ENCODE results near the gene GRAP2.
"Not testable (repeated sequence)": the region's sequence is repeated elsewhere in the genome, so short reads cannot be mapped to it uniquely, and the experiment has no call there.

GRAP2 gene

DNA sequence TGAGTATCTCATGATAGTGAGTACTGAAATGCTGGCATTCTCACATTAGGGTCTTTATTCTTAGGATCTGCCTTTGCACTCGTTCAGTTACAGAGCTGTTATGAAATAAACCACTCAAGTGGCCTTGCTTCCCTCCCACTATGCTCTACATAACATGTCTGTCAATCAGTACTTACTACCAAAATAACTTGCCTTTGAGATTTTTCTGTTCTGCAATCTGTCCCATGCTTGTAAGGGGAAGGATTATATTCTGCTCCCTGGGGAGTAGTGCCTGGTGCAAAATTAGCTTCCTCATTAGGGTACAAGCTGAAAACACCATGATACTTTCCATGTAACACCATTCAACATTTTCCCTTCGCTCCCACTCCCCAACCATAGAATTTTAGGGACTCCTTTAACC lies 1.9 kb upstream of the GRAP2 start:
- DNase-seq: no peak

DNA sequence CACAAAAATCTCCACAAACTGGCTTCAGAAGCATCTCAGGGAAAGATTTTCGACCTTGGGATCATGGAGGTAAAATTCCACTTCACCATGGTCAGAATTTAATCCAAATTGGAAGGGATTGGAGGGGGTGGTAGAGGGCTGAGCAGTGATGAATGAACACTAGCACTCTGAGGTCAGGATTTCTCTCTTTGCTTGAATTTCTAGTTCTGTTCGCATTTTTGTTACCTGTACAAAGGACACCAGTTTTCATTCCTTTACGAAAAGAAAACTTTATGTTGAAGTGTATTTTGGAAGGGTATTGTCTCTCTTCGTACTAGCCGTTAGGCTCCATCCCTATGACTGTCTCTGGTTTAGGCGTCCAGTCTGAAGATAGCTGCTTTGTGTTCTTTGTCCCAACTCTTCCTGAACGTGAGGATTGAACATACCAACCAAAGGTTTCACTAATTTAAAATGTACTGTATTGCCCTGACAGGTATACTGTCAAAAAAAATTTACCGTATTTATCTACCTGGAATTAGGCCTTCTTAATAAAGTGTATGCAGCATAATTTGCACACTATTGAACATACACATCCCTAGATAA lies 772 bp downstream of the GRAP2 start:
- DNase-seq: no peak

DNA sequence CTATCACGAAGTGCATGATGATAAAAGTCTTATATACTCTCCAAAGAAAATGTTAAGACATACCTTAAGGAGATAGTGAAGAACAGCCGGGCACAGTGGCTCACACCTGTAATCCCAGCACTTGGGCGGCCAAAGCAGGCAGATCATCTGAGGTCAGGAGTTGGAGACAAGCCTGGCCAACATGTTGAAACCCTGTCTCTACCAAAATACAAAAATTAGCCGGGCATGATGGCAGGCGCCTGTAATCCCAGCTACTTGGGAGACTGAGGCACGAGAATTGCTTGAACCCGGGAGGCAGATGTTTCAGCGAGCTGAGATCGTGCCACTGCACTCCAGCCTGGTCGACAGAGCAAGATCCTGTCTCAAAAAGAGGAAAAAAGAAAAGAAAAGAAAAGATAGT lies 3.1 kb downstream of the GRAP2 start:
- DNase-seq: not testable (repeated sequence)

- DNase-seq: no peak
Observed at GRCh38 chr22:39904862-39905261, 4.0 kb downstream of the GRAP2 start.

DNA sequence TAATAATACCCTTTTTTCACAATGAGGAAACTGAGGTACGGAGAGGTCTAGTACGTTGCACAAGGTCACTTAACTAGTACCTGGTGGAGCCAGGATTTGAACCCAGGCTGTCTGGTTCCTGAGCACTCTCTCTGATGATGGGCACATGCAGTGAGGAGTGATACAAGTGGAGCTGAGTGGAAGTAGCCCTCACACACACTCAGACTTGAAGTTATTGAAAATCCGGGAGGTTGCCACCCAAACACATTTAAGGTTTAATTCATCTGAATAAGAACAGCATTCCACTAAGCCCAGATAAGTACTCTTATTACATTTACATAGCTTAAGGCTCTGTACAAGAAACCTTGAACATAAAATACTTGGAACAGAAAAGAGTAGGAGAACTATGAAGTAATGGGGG lies 4.8 kb downstream of the GRAP2 start:
- DNase-seq: no peak

DNA sequence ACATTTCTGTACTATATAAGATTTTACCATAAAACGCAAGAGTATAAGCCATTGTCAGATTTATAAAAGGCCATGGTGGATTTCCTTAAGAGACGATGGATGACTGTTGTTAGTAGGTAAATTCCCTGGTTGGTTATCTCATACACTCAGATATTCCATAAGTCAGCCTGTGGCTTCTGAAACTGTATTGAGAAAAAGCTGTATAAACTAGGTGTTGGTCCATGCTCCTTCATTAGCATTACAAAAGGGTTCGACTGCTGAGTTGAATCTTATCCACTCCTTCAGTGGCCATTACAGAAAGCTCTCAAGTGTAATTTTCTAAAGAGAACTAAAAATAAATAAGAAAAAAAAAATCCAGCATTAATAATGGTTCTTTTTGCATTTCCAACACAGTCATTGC lies 5.3 kb downstream of the GRAP2 start:
- no peak for DNase-seq

DNA sequence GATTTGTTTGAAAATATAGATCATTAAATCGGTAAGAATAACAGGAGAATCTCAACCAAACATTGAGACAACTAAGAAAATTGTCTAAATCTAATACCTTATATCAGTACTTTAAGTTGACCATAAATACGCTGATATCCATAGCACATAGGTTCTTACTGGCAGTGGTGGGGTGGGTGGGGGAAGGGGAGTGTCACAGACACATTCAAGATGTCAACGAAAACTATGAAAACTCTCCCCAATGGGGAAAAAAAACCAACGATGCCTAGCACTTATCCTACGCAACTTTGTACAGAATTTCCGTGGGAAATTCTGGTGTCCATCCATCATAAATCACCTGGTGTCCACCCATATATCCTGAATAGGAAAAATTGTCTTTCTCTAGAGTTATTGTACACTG lies 6.2 kb downstream of the GRAP2 start:
- DNase-seq: no peak

DNA sequence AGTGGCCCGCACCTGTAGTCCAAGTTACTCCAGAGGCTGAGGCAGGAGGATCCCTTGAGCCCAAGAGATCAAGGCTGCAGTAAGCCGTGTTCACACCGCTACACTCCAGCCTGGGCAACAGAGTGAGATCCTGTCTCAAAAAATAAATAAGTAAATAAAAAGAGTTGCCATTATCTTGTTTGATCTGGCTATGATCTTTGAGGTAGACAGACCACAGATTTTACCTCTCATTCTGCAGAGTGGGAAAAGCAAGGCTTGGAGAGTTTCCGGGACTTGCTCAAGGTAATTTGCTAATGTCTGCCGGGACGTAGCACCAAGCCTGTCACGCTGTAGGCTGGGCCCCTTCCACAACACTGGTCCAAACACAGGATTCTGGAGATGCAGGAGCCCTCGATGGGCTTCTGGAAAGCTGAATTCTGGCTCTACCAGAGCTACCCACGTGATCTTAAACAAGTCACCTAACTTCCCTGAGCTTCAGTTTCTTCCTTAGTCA lies 6.8 kb downstream of the GRAP2 start:
- DNase-seq: no peak

DNA sequence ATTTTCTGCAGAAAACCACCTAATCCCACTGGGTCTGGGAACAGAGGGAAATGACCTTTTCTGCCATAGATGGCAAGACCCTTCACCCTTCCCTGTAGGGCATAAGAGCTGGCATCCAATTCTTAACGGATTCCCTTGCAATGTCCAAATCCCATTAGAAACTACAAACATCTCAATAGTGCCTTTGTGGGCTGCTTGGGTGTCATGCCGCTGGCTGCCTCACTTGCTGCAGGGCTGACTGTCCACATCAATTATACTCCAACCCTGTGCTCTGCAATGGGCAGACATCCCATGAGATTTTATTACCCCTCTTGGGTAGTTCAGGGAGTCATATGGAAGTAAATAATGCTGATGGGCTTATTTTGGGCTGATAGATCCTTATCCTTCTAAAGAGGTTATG lies 7.3 kb downstream of the GRAP2 start:
- no peak for DNase-seq

GRCh38 chr22:39908737-39909136 lies 7.9 kb downstream of the GRAP2 start:
- DNase-seq: no peak

GRCh38 chr22:39910876-39911613 lies 10.2 kb downstream of the GRAP2 start:
- DNase-seq: no peak

GRCh38 chr22:39913321-39913720 lies 12.4 kb downstream of the GRAP2 start:
- no peak for DNase-seq

DNA sequence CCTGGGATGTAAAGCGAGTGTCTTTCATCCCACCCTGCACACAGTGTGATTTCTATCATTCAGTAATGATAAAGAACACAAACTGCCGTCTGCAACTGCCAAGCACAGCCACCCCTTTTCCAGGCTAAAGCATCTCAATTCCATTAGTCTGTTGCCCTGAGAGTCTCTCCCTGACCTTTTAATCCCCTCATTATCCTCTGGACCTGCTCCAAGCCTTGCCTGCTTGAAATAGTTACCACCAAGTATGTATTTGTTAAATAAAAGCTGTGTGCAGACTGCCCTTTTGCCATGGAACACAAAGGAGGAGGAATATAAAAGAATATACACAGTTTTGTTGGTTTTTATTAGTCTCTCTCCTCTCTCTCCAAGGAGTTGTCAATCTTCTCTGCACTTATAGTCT lies 13.0 kb downstream of the GRAP2 start:
- no peak for DNase-seq

DNA sequence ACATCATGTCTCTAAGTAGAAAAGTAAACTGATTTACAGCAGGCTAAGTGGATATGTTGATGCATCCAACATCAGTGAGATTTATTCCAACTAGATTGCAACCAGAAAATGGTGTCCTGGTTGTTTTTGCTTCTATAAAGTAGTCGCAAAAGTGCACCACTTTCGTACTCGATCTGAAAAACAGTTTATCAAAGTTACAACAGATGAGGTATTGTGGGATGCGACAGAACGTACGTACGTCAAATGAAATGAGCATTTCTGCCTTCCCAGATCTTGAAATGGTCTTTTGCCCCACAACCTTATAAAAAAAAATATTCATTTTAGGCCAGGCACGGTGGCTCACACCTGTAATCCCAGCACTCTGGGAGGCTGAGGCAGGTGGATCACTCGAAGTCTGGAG lies 13.7 kb downstream of the GRAP2 start:
- DNase-seq: no peak

- no peak for DNase-seq
Observed at GRCh38 chr22:39915295-39915726, 14.4 kb downstream of the GRAP2 start.

GRCh38 chr22:39916496-39916895 lies 15.6 kb downstream of the GRAP2 start:
- DNase-seq: no peak

DNA sequence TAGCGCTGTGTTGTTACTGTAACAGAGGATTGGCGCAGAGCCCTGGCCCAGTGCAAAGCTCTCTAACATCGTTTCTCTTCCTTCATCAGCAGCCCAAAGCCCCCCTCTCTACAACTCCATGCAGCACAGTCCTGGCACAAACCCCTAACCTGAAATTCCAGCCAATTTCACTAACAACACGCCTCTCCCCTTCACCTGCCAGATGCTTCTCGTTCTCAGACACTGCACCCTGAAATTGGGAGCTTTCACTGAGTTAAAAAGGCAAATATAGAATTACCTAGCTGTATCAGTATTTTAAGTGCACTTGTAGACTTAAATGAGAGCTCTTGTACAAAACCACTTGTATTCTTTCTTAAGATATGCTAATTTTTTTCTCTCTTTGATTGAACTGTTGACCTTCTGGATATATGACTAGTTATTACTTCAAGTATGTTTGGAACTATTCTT lies 16.3 kb downstream of the GRAP2 start:
- DNase-seq: no peak

DNA sequence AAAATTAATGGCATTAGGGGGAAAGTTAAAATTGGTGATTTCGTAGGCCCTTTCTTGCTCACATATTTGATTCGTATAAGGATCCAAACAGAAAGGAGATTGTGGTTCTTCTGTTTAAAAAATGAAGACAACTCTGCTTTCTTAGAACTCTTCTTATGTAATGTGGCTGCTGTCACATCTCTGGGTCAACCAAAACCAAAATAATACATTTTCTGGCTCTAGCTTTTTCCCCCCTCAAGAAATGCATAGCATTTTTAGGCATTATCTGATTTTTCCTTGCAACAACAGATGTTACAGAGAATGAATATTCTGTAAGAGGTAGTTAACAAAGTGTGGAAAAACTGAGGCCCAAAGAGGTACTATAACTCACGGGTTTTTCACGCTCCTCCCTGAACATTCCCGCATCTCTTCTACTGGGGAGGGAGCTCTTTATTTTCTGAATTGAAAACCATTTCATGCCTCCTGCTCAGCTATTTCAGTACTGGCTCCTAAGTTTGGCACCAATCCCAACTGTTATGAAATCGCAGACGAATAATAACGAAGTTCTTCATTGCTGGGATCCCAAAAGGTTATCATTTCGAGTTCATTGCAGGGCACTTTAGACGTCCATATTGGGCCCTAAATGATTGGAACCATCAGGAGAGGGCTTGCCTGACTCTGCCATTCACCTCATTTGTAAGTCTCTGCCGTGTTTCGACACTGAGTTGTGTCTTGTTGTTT lies 17.1 kb downstream of the GRAP2 start:
- no peak for DNase-seq

DNA sequence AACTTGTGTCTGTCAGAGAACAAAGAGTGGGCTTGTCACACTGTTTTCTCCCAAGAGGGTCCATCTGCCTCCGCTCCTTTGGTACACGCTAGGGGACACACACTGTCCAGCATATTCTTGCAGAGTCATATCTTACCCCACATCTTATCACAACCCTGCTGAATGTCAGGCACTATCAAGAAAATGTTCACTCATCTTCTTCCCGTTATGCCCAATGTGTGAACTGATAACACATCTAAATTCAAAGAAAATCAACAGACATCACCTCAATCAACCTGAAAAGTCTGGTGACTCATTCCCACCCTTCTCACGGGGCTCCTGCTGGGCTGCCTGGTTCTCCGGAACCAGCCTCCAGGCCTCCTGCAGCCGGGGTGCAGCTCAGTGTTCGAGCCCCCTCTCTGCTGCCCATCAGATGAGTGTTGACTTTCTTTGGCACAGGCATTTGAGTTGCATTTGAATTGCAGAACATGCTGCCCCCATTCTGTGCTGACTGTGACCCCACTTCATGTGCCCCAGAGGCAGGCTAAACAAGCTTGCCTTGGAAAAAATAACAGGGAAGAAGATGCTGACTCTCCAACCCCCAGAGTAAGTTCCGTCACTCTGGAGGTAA lies 19.4 kb downstream of the GRAP2 start:
- DNase-seq: no peak

GRCh38 chr22:39923696-39924095 lies 22.8 kb downstream of the GRAP2 start:
- no peak for DNase-seq

DNA sequence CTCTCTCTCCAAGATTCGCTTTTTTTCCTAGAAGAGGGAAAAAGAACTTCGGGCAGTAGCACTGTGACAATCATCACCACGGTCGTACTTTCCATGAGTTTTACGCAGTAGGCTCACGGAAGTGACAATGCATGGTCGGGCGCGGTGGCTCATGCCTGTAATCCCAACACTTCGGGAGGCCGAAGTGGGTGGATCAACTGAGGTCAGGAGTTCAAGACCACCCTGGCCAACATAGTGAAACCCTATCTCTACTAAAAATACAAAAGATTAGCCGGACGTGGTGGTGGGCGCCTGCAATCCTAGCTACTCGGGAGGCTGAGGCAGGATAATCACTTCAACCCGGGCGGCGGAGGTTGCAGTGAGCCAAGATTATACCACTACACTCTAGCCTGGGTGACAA lies 23.4 kb downstream of the GRAP2 start:
- DNase-seq: no peak

- DNase-seq: no peak
Observed at GRCh38 chr22:39925273-39925672, 24.4 kb downstream of the GRAP2 start.

GRCh38 chr22:39925909-39926679 lies 25.2 kb downstream of the GRAP2 start:
- no peak for DNase-seq
